GM12875 (cell line): ENCODE data around the gene SYT9.

Experiments
- H3K4me3 ChIP-seq: one replicate; pipeline ENCODE4 v1.5.1; 2011; ENCODE audit warnings: low read depth, low read length, control low read depth
- TF ChIP-seq, protein P1 (sequence below): IDR thresholded peaks from 2 replicates; pipeline ENCODE4 v1.5.1; 2011; ENCODE audit warnings: low read depth, mild to moderate bottlenecking, control low read depth, inconsistent platforms, low read length, moderate library complexity, borderline replicate concordance; ENCODE audit not compliant: insufficient read depth

SYT9 gene

DNA sequence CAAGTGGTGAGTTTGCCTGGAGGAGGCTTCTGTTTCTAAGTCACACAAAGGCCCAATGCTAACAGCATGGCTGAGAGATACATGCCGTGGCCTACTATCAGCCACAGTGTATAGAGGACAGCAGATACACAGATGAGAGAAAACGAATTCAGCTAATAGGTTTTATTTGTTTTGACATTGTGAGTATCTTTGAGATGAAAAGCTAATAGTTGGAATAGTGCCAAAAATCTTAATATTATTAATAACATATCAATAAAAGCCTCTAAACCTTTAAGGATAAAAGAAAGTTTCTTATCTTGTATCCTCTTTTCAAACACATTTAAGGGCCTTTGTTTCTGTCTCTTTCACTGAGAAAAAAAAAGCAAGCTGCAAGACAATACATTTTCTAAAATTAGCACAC is 203.2 kb downstream of the SYT9 start:
- TF ChIP-seq, protein P1, sequence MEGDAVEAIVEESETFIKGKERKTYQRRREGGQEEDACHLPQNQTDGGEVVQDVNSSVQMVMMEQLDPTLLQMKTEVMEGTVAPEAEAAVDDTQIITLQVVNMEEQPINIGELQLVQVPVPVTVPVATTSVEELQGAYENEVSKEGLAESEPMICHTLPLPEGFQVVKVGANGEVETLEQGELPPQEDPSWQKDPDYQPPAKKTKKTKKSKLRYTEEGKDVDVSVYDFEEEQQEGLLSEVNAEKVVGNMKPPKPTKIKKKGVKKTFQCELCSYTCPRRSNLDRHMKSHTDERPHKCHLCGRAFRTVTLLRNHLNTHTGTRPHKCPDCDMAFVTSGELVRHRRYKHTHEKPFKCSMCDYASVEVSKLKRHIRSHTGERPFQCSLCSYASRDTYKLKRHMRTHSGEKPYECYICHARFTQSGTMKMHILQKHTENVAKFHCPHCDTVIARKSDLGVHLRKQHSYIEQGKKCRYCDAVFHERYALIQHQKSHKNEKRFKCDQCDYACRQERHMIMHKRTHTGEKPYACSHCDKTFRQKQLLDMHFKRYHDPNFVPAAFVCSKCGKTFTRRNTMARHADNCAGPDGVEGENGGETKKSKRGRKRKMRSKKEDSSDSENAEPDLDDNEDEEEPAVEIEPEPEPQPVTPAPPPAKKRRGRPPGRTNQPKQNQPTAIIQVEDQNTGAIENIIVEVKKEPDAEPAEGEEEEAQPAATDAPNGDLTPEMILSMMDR, result no peak
- no peak overlapping the region for H3K4me3 ChIP-seq

DNA sequence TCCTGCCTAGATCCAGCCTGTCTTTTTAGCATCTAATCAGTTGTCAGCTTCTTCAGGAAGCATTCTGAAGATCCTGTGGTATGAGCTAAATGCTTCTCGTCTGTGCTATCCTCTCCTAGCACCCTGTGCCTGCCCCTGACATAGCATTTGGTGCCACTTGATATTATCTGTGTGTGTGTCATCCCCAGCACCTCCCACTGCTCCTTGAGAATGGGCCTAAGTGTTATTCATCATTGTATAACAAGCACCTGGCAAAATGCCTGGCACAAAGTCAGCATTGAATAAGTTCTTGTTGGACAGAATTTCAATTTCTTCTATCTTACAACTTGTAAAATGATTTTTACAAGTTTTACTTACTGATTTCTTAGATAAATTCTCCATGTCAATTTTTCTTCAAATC is 205.5 kb downstream of the SYT9 start:
- no peak overlapping the region for H3K4me3 ChIP-seq
- TF ChIP-seq, protein P1, result no peak

DNA sequence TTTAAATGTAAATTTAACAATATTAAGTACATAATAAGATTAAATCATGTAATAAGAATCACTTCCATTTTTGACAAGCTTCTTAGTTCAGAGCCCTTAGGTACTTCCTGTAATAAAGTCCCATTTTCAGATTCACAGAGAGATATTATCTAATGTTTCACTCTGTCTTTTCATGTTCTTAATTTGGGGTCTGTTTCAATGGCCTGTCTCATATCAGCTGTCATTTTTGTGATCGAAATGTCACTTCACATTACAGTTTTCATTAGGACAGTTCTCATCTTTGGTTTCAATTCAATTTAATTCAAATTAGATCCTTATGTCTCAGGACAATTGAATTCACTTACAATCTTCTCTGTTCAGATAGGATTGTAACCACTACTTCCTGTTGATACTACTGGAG is 211.0 kb downstream of the SYT9 start:
- TF ChIP-seq, protein P1, result no peak
- no peak overlapping the region for H3K4me3 ChIP-seq

DNA sequence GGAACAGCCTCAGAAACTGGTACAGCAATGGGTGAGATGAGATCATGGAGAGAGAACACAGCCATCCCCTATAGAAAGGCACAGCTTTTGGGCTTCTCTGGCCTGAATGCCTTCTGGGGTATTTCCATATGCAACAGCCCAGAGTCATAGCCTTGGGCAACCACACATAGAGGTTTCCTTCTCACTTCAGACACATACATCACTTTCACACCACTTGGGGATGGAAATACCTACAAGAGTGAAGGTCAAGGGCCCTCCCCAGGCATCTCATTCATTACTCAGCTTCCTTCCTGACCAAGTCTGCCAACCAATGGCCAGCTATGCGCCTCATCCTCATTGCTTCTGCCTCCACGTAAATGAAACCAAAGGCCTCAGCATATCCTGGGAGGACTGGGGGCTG is 215.9 kb downstream of the SYT9 start:
- TF ChIP-seq, protein P1, result no peak
- H3K4me3 ChIP-seq, result no peak overlapping the region

DNA sequence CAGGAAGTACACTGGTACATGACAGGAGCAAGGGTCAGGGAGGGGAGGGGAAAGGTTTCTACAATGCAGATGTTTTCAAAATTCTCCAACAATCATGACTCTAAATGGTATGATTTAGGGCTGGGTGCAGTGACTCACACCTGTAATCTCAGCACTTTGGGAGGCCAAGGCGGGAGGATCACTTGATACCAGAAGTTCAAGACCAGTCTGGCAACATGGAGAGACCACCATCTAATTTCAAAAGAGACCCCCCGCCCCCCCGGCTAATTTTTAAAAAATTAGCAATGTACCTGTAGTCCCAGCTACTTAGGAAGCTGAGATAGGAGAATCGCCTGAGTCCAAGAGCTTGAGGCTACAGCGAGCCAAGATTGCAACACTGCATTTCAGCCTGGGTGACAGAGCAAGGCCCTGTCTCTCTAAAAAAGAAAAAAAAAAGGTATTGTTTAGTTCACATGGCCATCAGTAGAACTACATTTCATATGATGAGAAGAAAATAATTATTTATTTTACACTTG is 217.7 kb downstream of the SYT9 start:
- TF ChIP-seq, protein P1, result no peak
- H3K4me3 ChIP-seq, result no peak overlapping the region

DNA sequence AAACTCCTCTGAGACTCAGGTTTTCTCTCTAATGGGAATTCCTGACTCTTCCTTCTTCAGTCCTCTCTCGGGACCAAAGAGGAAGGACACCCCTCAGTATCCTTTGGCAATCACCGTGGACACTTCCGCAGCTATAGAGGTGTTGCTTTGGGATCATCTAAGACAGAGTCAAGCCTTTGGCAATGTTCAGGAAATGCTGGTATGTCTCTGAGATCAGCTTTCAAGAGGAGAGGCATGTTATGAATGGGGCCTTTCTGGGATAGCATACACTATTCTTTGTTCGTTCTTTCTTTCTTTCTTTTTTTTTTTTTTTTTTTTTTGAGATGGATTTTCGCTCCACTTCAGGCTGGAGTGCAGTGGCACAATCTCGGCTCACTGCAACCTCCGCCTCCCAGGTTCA is 219.4 kb downstream of the SYT9 start:
- TF ChIP-seq, protein P1, result no peak
- H3K4me3 ChIP-seq, result no peak overlapping the region

DNA sequence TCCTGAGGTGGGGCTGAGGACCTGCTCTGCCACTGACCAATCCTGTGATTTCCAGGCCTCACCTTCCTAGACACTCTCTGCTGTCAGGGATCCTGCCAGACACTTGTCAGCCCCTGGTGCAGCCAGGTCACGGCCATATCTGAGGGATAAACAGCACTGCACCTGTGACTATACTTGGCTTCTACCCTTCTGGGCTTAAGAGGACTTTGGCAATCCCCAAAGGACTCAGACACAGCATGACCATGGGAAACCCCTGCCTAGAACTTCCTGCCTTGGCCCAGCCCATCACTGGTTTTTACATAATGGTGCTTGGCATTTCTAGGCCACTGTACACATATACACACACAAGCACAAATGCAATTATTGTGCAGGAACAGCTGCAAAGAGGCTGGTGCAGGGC is 222.0 kb downstream of the SYT9 start:
- no peak overlapping the region for H3K4me3 ChIP-seq
- TF ChIP-seq, protein P1, result no peak
